HEK293 (cell line): Measurements from ENCODE around the gene RPL23.

ENCODE experiments used
- CTCF ChIA-PET: fragments of 350-600 bp; formaldehyde crosslinking; extraction: SDS; loops from one replicate; lab custom pipeline; 2021; ENCODE audit warnings: antibody characterized with exemption; lab: Yijun Ruan, JAX
- POLR2A ChIA-PET: fragments of 300-600 bp; formaldehyde crosslinking; extraction: SDS; loops from one replicate; lab custom pipeline; 2020; ENCODE audit warnings: antibody characterized with exemption, inconsistent platforms; lab: Yijun Ruan, JAX
- H3K27ac ChIP-seq: fragments of 200-500 bp; sonication (Bioruptor generic); 2 replicates; pipeline ENCODE4 v1.5.1; 2014; ENCODE audit warnings: low read depth, low read length, control low read depth, inconsistent platforms; ENCODE audit errors: extremely low read depth
- H3K36me3 ChIP-seq, 2 experiments: fragments of 200-500 bp in 1 of 2; sonication (Bioruptor generic) in 1 of 2; 1 replicate in 1 of 2; 2 replicates in 1 of 2; pipeline ENCODE4 v1.5.1; 2014 to 2017; ENCODE audit warnings: inconsistent platforms in 2 of 2, low read length in 2 of 2; ENCODE audit not compliant: control insufficient read depth in 2 of 2, insufficient read depth in 1 of 2
- H3K4me1 ChIP-seq: fragments of 200-500 bp; sonication (Bioruptor generic); 2 replicates; pipeline ENCODE4 v1.5.1; 2014; ENCODE audit warnings: mild to moderate bottlenecking, low read length, inconsistent platforms; ENCODE audit not compliant: control insufficient read depth, insufficient read depth
- H3K4me3 ChIP-seq: 2 replicates; pipeline ENCODE4 v1.5.1; 2011; ENCODE audit warnings: low read depth, mild to moderate bottlenecking, control low read depth, low read length, moderate library complexity
- H3K9me3 ChIP-seq: fragments of 200-500 bp; sonication (Bioruptor generic); 2 replicates; pipeline ENCODE4 v1.5.1; 2014; ENCODE audit warnings: low read depth, low read length, inconsistent platforms; ENCODE audit not compliant: control insufficient read depth, insufficient read depth
- GLI2 ChIP-seq: fragments of 450-650 bp; formaldehyde crosslinking; IDR thresholded peaks from 2 replicates; pipeline ENCODE4; 2017; ENCODE audit warnings: missing biosample characterization, missing genetic modification characterization, low read depth, borderline replicate concordance
- IKZF3 ChIP-seq: fragments of 450-650 bp; IDR thresholded peaks from 2 replicates; pipeline ENCODE4 v1.5.0; 2018; ENCODE audit warnings: missing biosample characterization, mild to moderate bottlenecking, missing genetic modification characterization, moderate library complexity
- PATZ1 ChIP-seq: fragments of 450-650 bp; formaldehyde crosslinking; IDR thresholded peaks from 2 replicates; pipeline ENCODE4 v1.5.1; 2016; ENCODE audit warnings: missing biosample characterization, missing genetic modification characterization
- REST ChIP-seq: fragments of 450-650 bp; formaldehyde crosslinking; IDR thresholded peaks from 2 replicates; pipeline ENCODE4 v1.5.1; 2016; ENCODE audit warnings: missing biosample characterization, missing genetic modification characterization
- SP2 ChIP-seq: fragments of 450-650 bp; formaldehyde crosslinking; IDR thresholded peaks from 2 replicates; pipeline ENCODE4 v1.5.1; 2016; ENCODE audit warnings: missing biosample characterization, missing genetic modification characterization
- TRIM28 ChIP-seq: IDR thresholded peaks from 2 replicates; pipeline ENCODE4 v1.6.1; 2011; ENCODE audit warnings: low read length, control low read depth, borderline replicate concordance
- ZNF121 ChIP-seq: fragments of 450-650 bp; formaldehyde crosslinking; IDR thresholded peaks from 2 replicates; pipeline ENCODE4 v1.5.1; 2016; ENCODE audit warnings: missing biosample characterization, missing genetic modification characterization
- ZNF133 ChIP-seq: fragments of 450-650 bp; formaldehyde crosslinking; IDR thresholded peaks from 2 replicates; pipeline ENCODE4 v1.5.1; 2016; ENCODE audit warnings: missing biosample characterization, missing genetic modification characterization
- ZNF140 ChIP-seq: fragments of 450-650 bp; formaldehyde crosslinking; IDR thresholded peaks from 2 replicates; pipeline ENCODE4 v1.5.1; 2016; ENCODE audit warnings: missing biosample characterization, missing genetic modification characterization
- ZNF19 ChIP-seq: fragments of 450-650 bp; formaldehyde crosslinking; IDR thresholded peaks from 2 replicates; pipeline ENCODE4; 2016; ENCODE audit warnings: missing biosample characterization, missing genetic modification characterization, low read depth
- ZNF248 ChIP-seq: fragments of 450-650 bp; formaldehyde crosslinking; IDR thresholded peaks from 2 replicates; pipeline ENCODE4 v1.5.1; 2017; ENCODE audit warnings: missing biosample characterization, missing genetic modification characterization
- ZNF324 ChIP-seq: fragments of 450-650 bp; formaldehyde crosslinking; IDR thresholded peaks from 2 replicates; pipeline ENCODE4 v1.5.1; 2016; ENCODE audit warnings: missing biosample characterization, missing genetic modification characterization
- ZNF423 ChIP-seq: fragments of 450-650 bp; formaldehyde crosslinking; IDR thresholded peaks from 2 replicates; pipeline ENCODE4 v1.5.1; 2016; ENCODE audit warnings: missing biosample characterization, missing genetic modification characterization
- ZNF426 ChIP-seq: fragments of 450-650 bp; formaldehyde crosslinking; IDR thresholded peaks from 2 replicates; pipeline ENCODE4 v1.5.1; 2017; ENCODE audit warnings: missing biosample characterization, missing genetic modification characterization, mild to moderate bottlenecking, inconsistent platforms, moderate library complexity
- ZNF521 ChIP-seq: fragments of 450-650 bp; formaldehyde crosslinking; IDR thresholded peaks from 2 replicates; pipeline ENCODE4 v1.5.1; 2017; ENCODE audit warnings: missing biosample characterization, mild to moderate bottlenecking, missing genetic modification characterization
- ZNF529 ChIP-seq: fragments of 450-650 bp; formaldehyde crosslinking; IDR thresholded peaks from 2 replicates; pipeline ENCODE4 v1.5.1; 2017; ENCODE audit warnings: missing genetic modification characterization, missing biosample characterization; ENCODE audit not compliant: insufficient replicate concordance
- ZNF544 ChIP-seq: fragments of 450-650 bp; formaldehyde crosslinking; IDR thresholded peaks from 2 replicates; pipeline ENCODE4 v1.5.0; 2017; ENCODE audit warnings: missing biosample characterization, missing genetic modification characterization
- ZNF624 ChIP-seq: fragments of 450-650 bp; formaldehyde crosslinking; IDR thresholded peaks from 2 replicates; pipeline ENCODE4 v1.5.1; 2017; ENCODE audit warnings: missing biosample characterization, missing genetic modification characterization
- ZNF670 ChIP-seq: fragments of 450-650 bp; formaldehyde crosslinking; IDR thresholded peaks from 2 replicates; pipeline ENCODE4 v1.5.1; 2016; ENCODE audit warnings: missing biosample characterization, missing genetic modification characterization, low read depth
- ZNF701 ChIP-seq: fragments of 450-650 bp; formaldehyde crosslinking; IDR thresholded peaks from 2 replicates; pipeline ENCODE4 v1.5.1; 2016; ENCODE audit warnings: missing biosample characterization, missing genetic modification characterization
- ZNF707 ChIP-seq: fragments of 450-650 bp; formaldehyde crosslinking; IDR thresholded peaks from 2 replicates; pipeline ENCODE4 v1.5.1; 2016; ENCODE audit warnings: missing biosample characterization, missing genetic modification characterization
- ZNF777 ChIP-seq: fragments of 450-650 bp; formaldehyde crosslinking; IDR thresholded peaks from 2 replicates; pipeline ENCODE4 v1.5.1; 2017; ENCODE audit warnings: missing biosample characterization, missing genetic modification characterization, borderline replicate concordance
- ZSCAN4 ChIP-seq: fragments of 450-650 bp; formaldehyde crosslinking; IDR thresholded peaks from 2 replicates; pipeline ENCODE4 v1.5.1; 2017; ENCODE audit warnings: missing biosample characterization, missing genetic modification characterization
- TF ChIP-seq, protein P1 (sequence below): fragments of 450-650 bp; formaldehyde crosslinking; IDR thresholded peaks from 2 replicates; pipeline ENCODE4 v1.5.1; 2017; ENCODE audit warnings: missing biosample characterization, mild to moderate bottlenecking, missing genetic modification characterization, moderate library complexity
- TF ChIP-seq, protein P2 (sequence below): fragments of 450-650 bp; formaldehyde crosslinking; IDR thresholded peaks from 2 replicates; pipeline ENCODE4 v1.5.1; 2016; ENCODE audit warnings: missing biosample characterization, missing genetic modification characterization
- TF ChIP-seq, protein P3 (sequence below): fragments of 450-650 bp; IDR thresholded peaks from 2 replicates; pipeline ENCODE4 v1.5.1; 2018; ENCODE audit warnings: missing biosample characterization, mild to moderate bottlenecking, missing genetic modification characterization

The RPL23 gene

GRCh38 chr17:38869526-38870258 lies 16.2 kb upstream of the RPL23 start, which contains the start of gene LASP1:
LASP1 (plus strand) TSS chr17:38870058; CDS start chr17:38870190, 132 bp downstream.
- Histone ChIP-seq H3K36me3 (no peaks in the 10 kb centered on the region), H3K9me3 (no peaks in the 10 kb centered on the region), H3K27ac (peak within 1 kb of the TSS; percentile 96), H3K4me3 (peak within 1 kb of the TSS; percentile 94), H3K4me1 (peaks cover 9% of the 10 kb centered on the region)
- ChIA-PET CTCF (interaction anchor here (0.6 to 5.8 kb wide), 11 partner anchors 16 to 1939 kb away, joined by 3 to 24 read pairs (median 4); partner anchors contain the start of gene RPL23), POLR2A (interaction anchor here (0.5 to 4.1 kb wide), 35 partner anchors 8 to 405 kb away, joined by 3 to 62 read pairs (median 6); partner anchors contain the start of genes CWC25, LASP1NB, PIP4K2B and PLXDC1)
- TF ChIP-seq ZNF707 (tag by site-specific recombination) (0 out of 2 replicates have a peak, but pooled peaks have one; percentile 10), ZNF521 (no peak), ZNF670 (tag by site-specific recombination) (no peak), ZNF701 (tag by site-specific recombination) (no peak), ZNF248 (tag by site-specific recombination) (no peak), TRIM28 (no peak; the same call in 1 of the 2 replicates), ZNF133 (tag by site-specific recombination) (no peak), ZNF121 (no peak), IKZF3 (no peak), ZNF529 (tag by site-specific recombination) (no peak), REST (no peak), ZNF624 (tag by site-specific recombination) (no peak), GLI2 (no peak), ZNF140 (tag by site-specific recombination) (no peak), PATZ1 (tag by site-specific recombination) (peak; percentile 97), ZNF777 (tag by site-specific recombination) (peak; percentile 82; the same call in 1 of the 2 replicates), SP2 (peak; percentile 78), ZNF324 (no peak), ZNF423 (tag by site-specific recombination) (peak; percentile 64), ZNF544 (no peak), ZNF426 (tag by site-specific recombination) (no peak), ZNF19 (tag by site-specific recombination) (no peak), ZSCAN4 (0 out of 2 replicates have a peak, but pooled peaks have one; percentile 12)
- TF ChIP-seq, protein P1, sequence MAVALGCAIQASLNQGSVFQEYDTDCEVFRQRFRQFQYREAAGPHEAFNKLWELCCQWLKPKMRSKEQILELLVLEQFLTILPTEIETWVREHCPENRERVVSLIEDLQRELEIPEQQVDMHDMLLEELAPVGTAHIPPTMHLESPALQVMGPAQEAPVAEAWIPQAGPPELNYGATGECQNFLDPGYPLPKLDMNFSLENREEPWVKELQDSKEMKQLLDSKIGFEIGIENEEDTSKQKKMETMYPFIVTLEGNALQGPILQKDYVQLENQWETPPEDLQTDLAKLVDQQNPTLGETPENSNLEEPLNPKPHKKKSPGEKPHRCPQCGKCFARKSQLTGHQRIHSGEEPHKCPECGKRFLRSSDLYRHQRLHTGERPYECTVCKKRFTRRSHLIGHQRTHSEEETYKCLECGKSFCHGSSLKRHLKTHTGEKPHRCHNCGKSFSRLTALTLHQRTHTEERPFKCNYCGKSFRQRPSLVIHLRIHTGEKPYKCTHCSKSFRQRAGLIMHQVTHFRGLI (tag by site-specific recombination): peak; percentile 45; the same call in 1 of the 2 replicates
- TF ChIP-seq, protein P2, sequence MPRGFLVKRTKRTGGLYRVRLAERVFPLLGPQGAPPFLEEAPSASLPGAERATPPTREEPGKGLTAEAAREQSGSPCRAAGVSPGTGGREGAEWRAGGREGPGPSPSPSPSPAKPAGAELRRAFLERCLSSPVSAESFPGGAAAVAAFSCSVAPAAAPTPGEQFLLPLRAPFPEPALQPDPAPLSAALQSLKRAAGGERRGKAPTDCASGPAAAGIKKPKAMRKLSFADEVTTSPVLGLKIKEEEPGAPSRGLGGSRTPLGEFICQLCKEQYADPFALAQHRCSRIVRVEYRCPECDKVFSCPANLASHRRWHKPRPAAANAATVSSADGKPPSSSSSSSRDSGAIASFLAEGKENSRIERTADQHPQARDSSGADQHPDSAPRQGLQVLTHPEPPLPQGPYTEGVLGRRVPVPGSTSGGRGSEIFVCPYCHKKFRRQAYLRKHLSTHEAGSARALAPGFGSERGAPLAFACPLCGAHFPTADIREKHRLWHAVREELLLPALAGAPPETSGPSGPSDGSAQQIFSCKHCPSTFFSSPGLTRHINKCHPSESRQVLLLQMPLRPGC (tag by site-specific recombination): no peak
- TF ChIP-seq, protein P3, sequence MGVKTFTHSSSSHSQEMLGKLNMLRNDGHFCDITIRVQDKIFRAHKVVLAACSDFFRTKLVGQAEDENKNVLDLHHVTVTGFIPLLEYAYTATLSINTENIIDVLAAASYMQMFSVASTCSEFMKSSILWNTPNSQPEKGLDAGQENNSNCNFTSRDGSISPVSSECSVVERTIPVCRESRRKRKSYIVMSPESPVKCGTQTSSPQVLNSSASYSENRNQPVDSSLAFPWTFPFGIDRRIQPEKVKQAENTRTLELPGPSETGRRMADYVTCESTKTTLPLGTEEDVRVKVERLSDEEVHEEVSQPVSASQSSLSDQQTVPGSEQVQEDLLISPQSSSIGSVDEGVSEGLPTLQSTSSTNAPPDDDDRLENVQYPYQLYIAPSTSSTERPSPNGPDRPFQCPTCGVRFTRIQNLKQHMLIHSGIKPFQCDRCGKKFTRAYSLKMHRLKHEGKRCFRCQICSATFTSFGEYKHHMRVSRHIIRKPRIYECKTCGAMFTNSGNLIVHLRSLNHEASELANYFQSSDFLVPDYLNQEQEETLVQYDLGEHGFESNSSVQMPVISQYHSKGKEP: no peak; the same call in 1 of the 2 replicates
